ENCODE data around the gene TRMT6.

TRMT6 gene

GRCh38 chr20:5895626-5896025, 54.7 kb downstream of the TRMT6 start:
- H3K4me3 Mint-ChIP-seq = no peak overlapping the region
- peaks cover 38% of the 10 kb centered on the region for H3K27me3 Mint-ChIP-seq
- no peaks in the 10 kb centered on the region for H3K36me3 Mint-ChIP-seq (ENCODE audit: low read depth)
- H3K4me1 Mint-ChIP-seq = no peaks in the 10 kb centered on the region
- no peaks in the 10 kb centered on the region for H3K9me3 Mint-ChIP-seq
- H3K27ac Mint-ChIP-seq = no peak overlapping the region
- DNase-seq (no peak), ATAC-seq (no peak)

- Mint-ChIP-seq H3K27ac (no peak overlapping the region), H3K4me3 (no peak overlapping the region), H3K36me3 (ENCODE audit: low read depth) (no peaks in the 10 kb centered on the region), H3K27me3 (peaks cover 33% of the 10 kb centered on the region), H3K9me3 (no peaks in the 10 kb centered on the region), H3K4me1 (no peaks in the 10 kb centered on the region)
- DNase-seq (no peak), ATAC-seq (no peak)
Observed at GRCh38 chr20:5893621-5894020, 56.7 kb downstream of the TRMT6 start.

- Mint-ChIP-seq H3K27me3 (peaks cover 33% of the 10 kb centered on the region), H3K36me3 (ENCODE audit: low read depth) (no peaks in the 10 kb centered on the region), H3K4me3 (no peak overlapping the region), H3K9me3 (no peaks in the 10 kb centered on the region), H3K27ac (no peak overlapping the region), H3K4me1 (no peaks in the 10 kb centered on the region)
- ATAC-seq (no peak), DNase-seq (no peak)
Observed at GRCh38 chr20:5893052-5893451, 57.3 kb downstream of the TRMT6 start.

- Mint-ChIP-seq H3K4me3 (no peak overlapping the region), H3K9me3 (no peaks in the 10 kb centered on the region), H3K36me3 (ENCODE audit: low read depth) (no peaks in the 10 kb centered on the region), H3K27ac (no peak overlapping the region), H3K4me1 (no peaks in the 10 kb centered on the region), H3K27me3 (peaks cover 21% of the 10 kb centered on the region)
- no peak for ATAC-seq
- DNase-seq = no peak
Observed at GRCh38 chr20:5890773-5891441, 59.4 kb downstream of the TRMT6 start.

DNA sequence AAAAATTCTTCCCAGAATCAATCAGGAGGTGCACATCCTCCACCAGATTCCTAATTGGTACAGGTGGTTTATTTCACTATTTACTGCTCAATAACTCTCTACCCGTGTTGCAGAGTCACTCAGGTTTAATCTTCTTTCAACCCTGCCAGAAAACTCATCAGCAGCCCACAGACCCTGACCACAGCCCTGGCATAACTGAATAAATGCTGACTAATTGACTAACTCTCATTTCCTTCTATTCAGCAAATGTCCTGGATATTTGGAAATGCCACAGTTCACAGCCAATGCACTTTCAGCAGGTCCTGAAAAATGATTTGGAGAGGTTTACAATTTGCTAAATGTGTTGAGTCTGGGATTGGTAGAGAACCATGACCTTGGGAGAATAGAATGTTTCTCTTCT, 62.3 kb downstream of the TRMT6 start:
- Mint-ChIP-seq H3K4me3 (no peak overlapping the region), H3K36me3 (ENCODE audit: low read depth) (no peaks in the 10 kb centered on the region), H3K4me1 (no peaks in the 10 kb centered on the region), H3K27me3 (peaks cover 19% of the 10 kb centered on the region), H3K9me3 (no peaks in the 10 kb centered on the region), H3K27ac (no peak overlapping the region)
- ATAC-seq (no peak), DNase-seq (no peak)

- Mint-ChIP-seq H3K9me3 (no peaks in the 10 kb centered on the region), H3K27ac (no peak overlapping the region), H3K4me3 (no peak overlapping the region), H3K4me1 (no peaks in the 10 kb centered on the region), H3K27me3 (peaks cover 19% of the 10 kb centered on the region), H3K36me3 (ENCODE audit: low read depth) (no peaks in the 10 kb centered on the region)
- ATAC-seq (no peak), DNase-seq (no peak)
Observed at GRCh38 chr20:5887386-5887785, 62.9 kb downstream of the TRMT6 start.

Data from activated naive CD8-positive, alpha-beta T cell treated with anti-CD3 and anti-CD28 coated beads, Interleukin-2, amount 50 U/mL, for 24 hours (primary cell).